ENCODE data around the gene SLC25A17.

DNA sequence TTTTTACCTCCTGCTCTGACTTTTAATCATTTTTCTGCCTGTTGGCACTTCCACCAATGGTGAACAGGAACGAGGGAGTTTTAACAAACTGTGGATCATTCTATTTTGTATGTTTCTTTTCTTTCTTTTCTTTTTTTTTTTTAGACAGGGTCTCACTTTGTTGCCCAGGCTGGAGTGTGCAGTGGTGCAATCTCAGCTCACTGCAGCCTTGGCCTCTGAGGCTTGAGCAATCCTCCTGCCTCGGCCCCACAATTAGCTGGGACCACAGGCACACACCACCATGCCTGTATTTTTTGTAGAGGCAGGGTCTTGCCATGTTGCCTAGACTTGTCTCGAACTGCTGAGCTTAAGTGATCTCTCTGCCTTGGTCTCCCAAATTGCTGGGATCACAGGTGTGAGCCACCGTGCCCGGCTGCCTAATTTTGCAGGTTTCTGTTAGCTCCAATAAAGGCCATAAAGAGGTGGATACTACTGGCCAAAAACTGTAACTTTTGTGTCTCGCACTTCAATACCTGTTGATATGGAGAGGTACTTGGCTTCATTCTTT, 59.8 kb downstream of the SLC25A17 start:
- no peak for TF ChIP-seq EZH2 (IDR thresholded peaks at IDR 0.05; ENCODE audit: borderline replicate concordance, low read depth, low read length, severe bottlenecking)
- TF ChIP-seq, protein P1, sequence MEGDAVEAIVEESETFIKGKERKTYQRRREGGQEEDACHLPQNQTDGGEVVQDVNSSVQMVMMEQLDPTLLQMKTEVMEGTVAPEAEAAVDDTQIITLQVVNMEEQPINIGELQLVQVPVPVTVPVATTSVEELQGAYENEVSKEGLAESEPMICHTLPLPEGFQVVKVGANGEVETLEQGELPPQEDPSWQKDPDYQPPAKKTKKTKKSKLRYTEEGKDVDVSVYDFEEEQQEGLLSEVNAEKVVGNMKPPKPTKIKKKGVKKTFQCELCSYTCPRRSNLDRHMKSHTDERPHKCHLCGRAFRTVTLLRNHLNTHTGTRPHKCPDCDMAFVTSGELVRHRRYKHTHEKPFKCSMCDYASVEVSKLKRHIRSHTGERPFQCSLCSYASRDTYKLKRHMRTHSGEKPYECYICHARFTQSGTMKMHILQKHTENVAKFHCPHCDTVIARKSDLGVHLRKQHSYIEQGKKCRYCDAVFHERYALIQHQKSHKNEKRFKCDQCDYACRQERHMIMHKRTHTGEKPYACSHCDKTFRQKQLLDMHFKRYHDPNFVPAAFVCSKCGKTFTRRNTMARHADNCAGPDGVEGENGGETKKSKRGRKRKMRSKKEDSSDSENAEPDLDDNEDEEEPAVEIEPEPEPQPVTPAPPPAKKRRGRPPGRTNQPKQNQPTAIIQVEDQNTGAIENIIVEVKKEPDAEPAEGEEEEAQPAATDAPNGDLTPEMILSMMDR (IDR thresholded peaks at IDR 0.05; ENCODE audit: borderline replicate concordance, extremely low read depth, low read length, poor library complexity, severe bottlenecking) = no peak

Data from DND-41 (cell line).